Tibial nerve (tissue), 4 donors: ENCODE data around the gene CASP7. TPM values are rescaled to one million over a fixed set of nuclear protein-coding genes. Genes with fewer than 3 reads are reported as not detected.
A peak's percentile ranks its signal among the peaks of the same experiment; 100 is the strongest.

Experiments used
- DNase-seq, 2 donors: peaks; one replicate each; pipeline ENCODE4 v3.0.0-alpha.2; 2019; ENCODE audit warnings: low spot score in 2 of 2
- H3K27ac ChIP-seq, 4 donors: fragments of 200-600 bp; sonication (generic) in 3 of 4; one replicate each; pipeline ENCODE4 v1.5.1; 2017 to 2019; ENCODE audit warnings: mild to moderate bottlenecking in 1 of 4
- H3K27me3 ChIP-seq, 2 donors: fragments of 200-600 bp; sonication (generic) in 1 of 2; one replicate each; pipeline versions ENCODE4 v1.5.1 to v1.6.0; 2017 to 2019
- H3K36me3 ChIP-seq, 3 donors: fragments of 200-600 bp; sonication (generic); one replicate each; pipeline ENCODE4 v1.5.1; 2018 to 2019
- H3K4me1 ChIP-seq, 4 donors: fragments of 200-600 bp; sonication (generic) in 3 of 4; one replicate each; pipeline ENCODE4 v1.5.1; 2017 to 2019
- H3K4me3 ChIP-seq, 4 donors: fragments of 200-600 bp; sonication (generic) in 3 of 4; one replicate each; pipeline ENCODE4 v1.5.1; 2017 to 2019; ENCODE audit warnings: mild to moderate bottlenecking in 1 of 4, moderate library complexity in 1 of 4
- H3K9me3 ChIP-seq, 4 donors: fragments of 200-600 bp; sonication (generic) in 3 of 4; one replicate each; pipeline ENCODE4 v1.5.1; 2017 to 2019
- CTCF ChIP-seq, 5 experiments: fragments of 200-600 bp in 3 of 5; fragments of 450-650 bp in 2 of 5; sonication (generic) in 3 of 5; IDR thresholded peaks; one replicate each; pipeline ENCODE4 v1.5.1; 2016 to 2019; ENCODE audit warnings: antibody characterized with exemption in 5 of 5, mild to moderate bottlenecking in 3 of 5, moderate library complexity in 2 of 5
- EP300 ChIP-seq, 2 donors: sonication (generic); formaldehyde crosslinking; IDR thresholded peaks; one replicate each; pipeline ENCODE4 v1.6.1; 2017; ENCODE audit warnings: antibody characterized with exemption in 2 of 2, mild to moderate bottlenecking in 1 of 2
- POLR2A ChIP-seq, 2 donors: fragments of 450-650 bp; IDR thresholded peaks; one replicate each; pipeline ENCODE4 v1.6.1; 2017; ENCODE audit warnings: antibody characterized with exemption in 2 of 2, mild to moderate bottlenecking in 2 of 2, moderate library complexity in 2 of 2
- WGBS, 2 donors: methylation state at CpG; one replicate each; pipeline ENCODE4 v1.1.5; 2018; 5-methylcytosine and 5-hydroxymethylcytosine counted together
- total RNA-seq, 4 donors: library from RNA; depleted of rRNA; stranded (reverse); fragments of >200 nt; gene quantifications; one replicate each; pipeline ENCODE4 v1.1.0, GENCODE V29; 2016

The CASP7 gene
- total RNA-seq = 10 to 100 TPM; 12.9 to 18.4 (median 16.8) TPM

DNA sequence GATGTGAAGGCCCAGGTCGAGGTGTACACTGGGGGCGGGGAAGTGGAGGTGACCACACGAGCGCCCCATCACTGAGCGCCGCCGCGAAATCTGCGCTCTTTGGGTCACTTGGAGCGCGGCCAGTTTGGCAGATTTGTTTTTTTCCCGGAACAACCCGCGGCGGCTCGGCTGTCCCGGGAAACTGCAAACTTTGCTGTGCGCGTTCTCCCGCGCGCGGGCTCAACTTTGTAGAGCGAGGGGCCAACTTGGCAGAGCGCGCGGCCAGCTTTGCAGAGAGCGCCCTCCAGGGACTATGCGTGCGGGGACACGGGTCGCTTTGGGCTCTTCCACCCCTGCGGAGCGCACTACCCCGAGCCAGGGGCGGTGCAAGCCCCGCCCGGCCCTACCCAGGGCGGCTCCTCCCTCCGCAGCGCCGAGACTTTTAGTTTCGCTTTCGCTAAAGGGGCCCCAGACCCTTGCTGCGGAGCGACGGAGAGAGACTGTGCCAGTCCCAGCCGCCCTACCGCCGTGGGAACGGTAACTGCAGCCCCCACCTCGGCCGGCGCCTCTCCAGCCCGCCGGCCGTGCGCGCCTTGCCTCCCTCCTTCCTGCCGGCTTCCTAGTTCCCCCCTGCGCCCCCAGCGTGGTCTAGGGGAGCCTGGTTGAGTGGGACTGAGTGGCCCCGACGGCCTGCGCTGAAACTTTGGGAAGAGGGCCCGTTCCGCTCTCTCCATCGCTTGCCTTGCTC is at the start of gene CASP7:
TSS of gene CASP7 (plus strand) at position 450 of the 727 bp plus-strand sequence. CDS start 17,582 bp downstream, outside the sequence.
- Histone ChIP-seq H3K4me3 (peak within 1 kb of the TSS; percentile 78 to 92 (median 86)), H3K9me3 (peaks cover 0 to 5% (median 0%) of the 10 kb centered on the region in 4 donors), H3K4me1 (peaks cover 0 to 24% (median 16%) of the 10 kb centered on the region in 4 donors), H3K27ac (peak within 1 kb of the TSS; percentile 88 to 99 (median 94)), H3K27me3 (no peaks in the 10 kb centered on the region), H3K36me3 (peaks cover 0 to 14% (median 0%) of the 10 kb centered on the region in 3 donors)
- 0 to 2% methylated on average over 31 of the region's 68 CpGs for WGBS, 2 donors
- DNase-seq = peak; percentile 50 to 75
- TF ChIP-seq POLR2A (IDR thresholded peaks at IDR 0.05) = peak; percentile 17 to 44
- TF ChIP-seq EP300 (IDR thresholded peaks at IDR 0.05) = peak in 1 of 2 donors; percentile 70
- TF ChIP-seq CTCF (IDR thresholded peaks at IDR 0.05) = no peak

- 92 to 96% methylated on average over 5 of the region's 5 CpGs for WGBS, 2 donors
- no peaks in the 10 kb centered on the region for H3K36me3 ChIP-seq
These were observed 48.7 kb upstream of the CASP7 start for GRCh38 chr10:113630929-113631533.

GRCh38 chr10:113631684-113632367 is 47.9 kb upstream of the CASP7 start:
- H3K9me3 ChIP-seq = peaks cover 0 to 8% (median 0%) of the 10 kb centered on the region in 4 donors
- H3K4me1 ChIP-seq = no peaks in the 10 kb centered on the region
- TF ChIP-seq CTCF (IDR thresholded peaks at IDR 0.05) (no peak), POLR2A (IDR thresholded peaks at IDR 0.05) (no peak), EP300 (IDR thresholded peaks at IDR 0.05) (no peak)
- 51 to 53% methylated on average over 6 of the region's 6 CpGs for WGBS, 2 donors
- no peak overlapping the region for H3K27ac ChIP-seq
- DNase-seq = no peak
- no peak overlapping the region for H3K4me3 ChIP-seq
- no peaks in the 10 kb centered on the region for H3K36me3 ChIP-seq
- no peaks in the 10 kb centered on the region for H3K27me3 ChIP-seq

More at GRCh38 chr10:113630929-113631533, 48.7 kb upstream of the CASP7 start:
- no peaks in the 10 kb centered on the region for H3K27me3 ChIP-seq
- TF ChIP-seq CTCF (IDR thresholded peaks at IDR 0.05) (no peak), POLR2A (IDR thresholded peaks at IDR 0.05) (no peak), EP300 (IDR thresholded peaks at IDR 0.05) (no peak)
- no peak for DNase-seq
- no peaks in the 10 kb centered on the region for H3K4me1 ChIP-seq
- H3K9me3 ChIP-seq = peaks cover 0 to 8% (median 0%) of the 10 kb centered on the region in 4 donors
- no peak overlapping the region for H3K27ac ChIP-seq
- H3K4me3 ChIP-seq = no peak overlapping the region

- no peak for TF ChIP-seq EP300 (IDR thresholded peaks at IDR 0.05)
- TF ChIP-seq CTCF (IDR thresholded peaks at IDR 0.05) = no peak
- no peak for TF ChIP-seq POLR2A (IDR thresholded peaks at IDR 0.05)
- DNase-seq = no peak
- Histone ChIP-seq H3K27ac (no peak overlapping the region), H3K27me3 (peaks cover 0 to 6% of the 10 kb centered on the region in 2 donors), H3K36me3 (no peaks in the 10 kb centered on the region), H3K4me3 (no peak overlapping the region), H3K4me1 (peaks cover 0 to 9% (median 2%) of the 10 kb centered on the region in 4 donors), H3K9me3 (no peaks in the 10 kb centered on the region)
- WGBS, 2 donors = 84 to 89% methylated on average over 3 of the region's 3 CpGs
These were observed 39.7 kb upstream of the CASP7 start for GRCh38 chr10:113639966-113640365.
